Keratinocyte (primary cell): ENCODE results near the gene HVCN1. TPM values are rescaled to one million over a fixed set of nuclear protein-coding genes. Genes with fewer than 3 reads are reported as not detected.

ENCODE experiments used
- DNase-seq: peaks from one replicate; pipeline ENCODE4 v3.0.0-alpha.2; 2011; ENCODE audit warnings: low read depth, missing footprints, low spot score
- FAIRE-seq: peaks from 2 replicates; lab custom pipeline; 2011; peaks lifted over from hg19 to GRCh38; lab: Jason Lieb, UNC
- H2AFZ ChIP-seq: 2 replicates; pipeline ENCODE4 v1.6.0; 2012; ENCODE audit warnings: low read length, control low read depth, inconsistent platforms; ENCODE audit not compliant: control insufficient read depth
- H3K27ac ChIP-seq: 2 replicates; pipeline ENCODE4 v1.5.1; 2011; ENCODE audit warnings: low read length; ENCODE audit not compliant: control insufficient read depth, insufficient read depth
- H3K27me3 ChIP-seq: 3 replicates; pipeline ENCODE4 v1.6.0; 2011; ENCODE audit warnings: low read length; ENCODE audit not compliant: control insufficient read depth, insufficient read depth; ENCODE audit errors: extremely low read depth
- H3K36me3 ChIP-seq, 2 experiments: 2 replicates in 1 of 2; 3 replicates in 1 of 2; pipeline ENCODE4 v1.5.1; 2011; ENCODE audit warnings: low read length in 2 of 2, mild to moderate bottlenecking in 1 of 2; ENCODE audit not compliant: control insufficient read depth in 2 of 2, insufficient read depth in 2 of 2; ENCODE audit errors: extremely low read depth in 1 of 2
- H3K4me1 ChIP-seq: 3 replicates; pipeline ENCODE4 v1.5.1; 2011; ENCODE audit warnings: low read length; ENCODE audit not compliant: control insufficient read depth, insufficient read depth; ENCODE audit errors: extremely low read depth
- H3K4me2 ChIP-seq: 3 replicates; pipeline ENCODE4 v1.6.0; 2011; ENCODE audit warnings: low read depth, low read length; ENCODE audit not compliant: control insufficient read depth, insufficient read depth; ENCODE audit errors: extremely low read depth
- H3K4me3 ChIP-seq, 3 experiments: fragments of 200-600 bp in 1 of 3; sonication (generic) in 1 of 3; 2 replicates in 2 of 3; 3 replicates in 1 of 3; pipeline ENCODE4 v1.5.1; 2011 to 2016; ENCODE audit warnings: low read length in 3 of 3, mild to moderate bottlenecking in 3 of 3, control low read depth in 2 of 3, inconsistent platforms in 1 of 3, low read depth in 1 of 3, mixed read lengths in 1 of 3, mixed run types in 1 of 3, moderate library complexity in 1 of 3; ENCODE audit not compliant: control insufficient read depth in 2 of 3, insufficient read depth in 2 of 3; ENCODE audit errors: extremely low read depth in 1 of 3
- H3K79me2 ChIP-seq: 2 replicates; pipeline ENCODE4 v1.6.0; 2012; ENCODE audit warnings: low read length; ENCODE audit not compliant: control insufficient read depth, insufficient read depth
- H3K9ac ChIP-seq: 3 replicates; pipeline ENCODE4 v1.6.0; 2011; ENCODE audit warnings: low read length; ENCODE audit not compliant: control insufficient read depth, insufficient read depth; ENCODE audit errors: extremely low read depth
- H3K9me1 ChIP-seq: 3 replicates; pipeline ENCODE4 v1.6.0; 2011; ENCODE audit warnings: low read length; ENCODE audit not compliant: control insufficient read depth, insufficient read depth; ENCODE audit errors: extremely low read depth
- H3K9me3 ChIP-seq: 2 replicates; pipeline ENCODE4 v1.5.1; 2012; ENCODE audit warnings: low read depth, low read length; ENCODE audit not compliant: control insufficient read depth
- H4K20me1 ChIP-seq: 3 replicates; pipeline ENCODE4 v1.6.0; 2011; ENCODE audit warnings: low read length; ENCODE audit not compliant: control insufficient read depth, insufficient read depth; ENCODE audit errors: extremely low read depth
- EZH2 ChIP-seq: IDR thresholded peaks from one replicate; pipeline ENCODE4 v1.6.1; 2012; ENCODE audit warnings: inconsistent platforms, mild to moderate bottlenecking, low read length, moderate library complexity
- dilution Hi-C: fragments of 300-500 bp; cut with MboI; formaldehyde crosslinking; loops from one replicate; pipeline ENCODE4 v1.7.0; 2020; ENCODE audit warnings: low sequenced_read_pairs; ENCODE audit not compliant: extremely low pct_ligation_motif_present
- polyA plus RNA-seq, 5 experiments: library from polyadenylated mRNA; depleted of rRNA in 3 of 5; stranded (reverse) in 3 of 5; stranded (forward) in 1 of 5; unstranded in 1 of 5; fragments of >200 nt; gene quantifications; 1 replicate in 1 of 5; 2 replicates in 3 of 5; 3 replicates in 1 of 5; pipeline versions ENCODE4 v1.2.1 to v1.2.3, GENCODE V29; 2011 to 2012; ENCODE audit warnings: missing spikeins in 2 of 5, low read depth in 1 of 5, low replicate concordance in 1 of 5
- TF ChIP-seq, protein P1 (sequence below), 3 experiments: IDR thresholded peaks in 1 of 3; conservative IDR thresholded peaks in 1 of 3; optimal IDR thresholded peaks in 1 of 3; 2 replicates in 2 of 3; 3 replicates in 1 of 3; pipeline versions ENCODE3 to v1.5.1; 2011; ENCODE audit warnings: low read length in 3 of 3, mild to moderate bottlenecking in 3 of 3, moderate library complexity in 2 of 3, control low read depth in 1 of 3, inconsistent platforms in 1 of 3; ENCODE audit not compliant: insufficient read depth in 2 of 3; ENCODE audit errors: extremely low read depth in 1 of 3

The HVCN1 gene
- polyA plus RNA-seq, 1 donor (not counting 4 experiments of a cell fraction or from before 2014, with no cell fraction given), result 1.1 TPM

DNA sequence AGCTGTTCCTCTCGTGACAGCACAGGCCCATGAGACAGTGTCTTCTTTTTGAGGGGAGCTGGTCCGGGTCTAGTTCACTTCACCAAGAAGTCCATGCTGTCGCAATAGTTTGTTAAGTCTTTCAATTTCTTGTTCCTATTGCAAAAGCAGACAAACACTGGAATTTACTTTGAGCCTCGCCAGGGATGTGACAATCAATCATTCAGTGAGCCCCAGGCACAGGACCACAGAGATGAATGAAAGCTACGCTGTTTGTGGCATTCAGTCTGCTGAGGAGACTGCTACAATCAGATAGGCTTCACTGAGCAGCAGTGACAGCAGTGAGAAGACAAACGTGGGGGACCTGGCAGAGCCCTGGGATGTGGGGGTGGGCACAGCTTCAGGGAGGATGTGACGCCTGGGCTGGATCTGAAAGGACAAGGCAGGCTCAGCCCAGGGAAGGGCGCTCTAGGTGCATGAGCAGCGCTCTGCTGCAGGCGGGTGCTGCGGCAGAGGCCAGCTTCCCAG is 39.5 kb downstream of the HVCN1 start:
- Histone ChIP-seq H3K9me1 (no peaks in the 10 kb centered on the region), H3K36me3 (peaks cover 4 to 6% of the 10 kb centered on the region in 2 experiments), H3K27me3 (no peaks in the 10 kb centered on the region), H3K27ac (no peak overlapping the region), H3K4me2 (no peak overlapping the region), H4K20me1 (no peaks in the 10 kb centered on the region), H3K4me1 (no peaks in the 10 kb centered on the region), H3K79me2 (no peaks in the 10 kb centered on the region), H2AFZ (no peak overlapping the region), H3K4me3 (no peak overlapping the region), H3K9ac (no peak overlapping the region), H3K9me3 (no peaks in the 10 kb centered on the region)
- no peak for FAIRE-seq
- dilution Hi-C loops, result no loop called here
- no peak for TF ChIP-seq EZH2
- TF ChIP-seq, protein P1, sequence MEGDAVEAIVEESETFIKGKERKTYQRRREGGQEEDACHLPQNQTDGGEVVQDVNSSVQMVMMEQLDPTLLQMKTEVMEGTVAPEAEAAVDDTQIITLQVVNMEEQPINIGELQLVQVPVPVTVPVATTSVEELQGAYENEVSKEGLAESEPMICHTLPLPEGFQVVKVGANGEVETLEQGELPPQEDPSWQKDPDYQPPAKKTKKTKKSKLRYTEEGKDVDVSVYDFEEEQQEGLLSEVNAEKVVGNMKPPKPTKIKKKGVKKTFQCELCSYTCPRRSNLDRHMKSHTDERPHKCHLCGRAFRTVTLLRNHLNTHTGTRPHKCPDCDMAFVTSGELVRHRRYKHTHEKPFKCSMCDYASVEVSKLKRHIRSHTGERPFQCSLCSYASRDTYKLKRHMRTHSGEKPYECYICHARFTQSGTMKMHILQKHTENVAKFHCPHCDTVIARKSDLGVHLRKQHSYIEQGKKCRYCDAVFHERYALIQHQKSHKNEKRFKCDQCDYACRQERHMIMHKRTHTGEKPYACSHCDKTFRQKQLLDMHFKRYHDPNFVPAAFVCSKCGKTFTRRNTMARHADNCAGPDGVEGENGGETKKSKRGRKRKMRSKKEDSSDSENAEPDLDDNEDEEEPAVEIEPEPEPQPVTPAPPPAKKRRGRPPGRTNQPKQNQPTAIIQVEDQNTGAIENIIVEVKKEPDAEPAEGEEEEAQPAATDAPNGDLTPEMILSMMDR (optimal IDR thresholded peaks at IDR 0.05 in 1 of 3, IDR thresholded peaks at IDR 0.05 in 1 of 3, conservative IDR thresholded peaks at IDR 0.05 in 1 of 3; ENCODE audit: extremely low read depth in 1 of 3, insufficient read depth in 2 of 3, low read length in 3 of 3), result no peak
- no peak for DNase-seq

DNA sequence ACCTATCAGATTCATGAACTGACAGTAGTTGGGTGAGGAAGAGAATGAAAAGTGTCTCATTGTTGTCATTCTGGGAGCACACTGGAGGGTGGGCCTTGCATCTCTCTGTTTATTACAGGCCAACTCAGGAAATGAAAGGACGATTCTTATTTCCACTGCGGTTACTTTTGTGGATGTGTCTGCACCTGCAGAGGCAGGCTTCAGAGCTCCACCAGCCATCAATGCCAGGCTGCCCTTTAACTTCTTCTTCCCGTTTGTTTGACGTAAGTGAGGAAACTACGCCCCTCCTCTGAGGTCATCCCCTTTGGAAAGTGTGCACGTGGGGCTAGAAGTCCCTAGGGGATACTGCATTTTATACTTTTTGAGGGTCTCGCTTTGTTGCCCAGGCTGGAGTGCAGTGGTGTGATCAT is 41.3 kb downstream of the HVCN1 start:
- Histone ChIP-seq H3K4me1 (no peaks in the 10 kb centered on the region), H3K9ac (no peak overlapping the region), H3K27ac (no peak overlapping the region), H3K36me3 (peaks cover 4 to 6% of the 10 kb centered on the region in 2 experiments), H3K4me2 (no peak overlapping the region), H3K4me3 (no peak overlapping the region), H4K20me1 (no peaks in the 10 kb centered on the region), H2AFZ (no peak overlapping the region), H3K9me3 (no peaks in the 10 kb centered on the region), H3K27me3 (no peaks in the 10 kb centered on the region), H3K9me1 (no peaks in the 10 kb centered on the region), H3K79me2 (no peaks in the 10 kb centered on the region)
- FAIRE-seq (no peak), DNase-seq (no peak)
- TF ChIP-seq, protein P1 (optimal IDR thresholded peaks at IDR 0.05 in 1 of 3, IDR thresholded peaks at IDR 0.05 in 1 of 3, conservative IDR thresholded peaks at IDR 0.05 in 1 of 3; ENCODE audit: extremely low read depth in 1 of 3, insufficient read depth in 2 of 3, low read length in 3 of 3), result no peak
- no peak for TF ChIP-seq EZH2
- dilution Hi-C loops, result no loop called here
